GM21390 (cell line): Measurements from ENCODE around the gene CRTC2.
A peak's percentile ranks its signal among the peaks of the same experiment; 100 is the strongest.

ENCODE experiments used
- ATAC-seq: cut with Tn5 transposase; IDR thresholded peaks from one replicate; pipeline ENCODE4 v1.9.1; 2021; ENCODE audit not compliant: unreplicated experiment

Gene CRTC2

DNA sequence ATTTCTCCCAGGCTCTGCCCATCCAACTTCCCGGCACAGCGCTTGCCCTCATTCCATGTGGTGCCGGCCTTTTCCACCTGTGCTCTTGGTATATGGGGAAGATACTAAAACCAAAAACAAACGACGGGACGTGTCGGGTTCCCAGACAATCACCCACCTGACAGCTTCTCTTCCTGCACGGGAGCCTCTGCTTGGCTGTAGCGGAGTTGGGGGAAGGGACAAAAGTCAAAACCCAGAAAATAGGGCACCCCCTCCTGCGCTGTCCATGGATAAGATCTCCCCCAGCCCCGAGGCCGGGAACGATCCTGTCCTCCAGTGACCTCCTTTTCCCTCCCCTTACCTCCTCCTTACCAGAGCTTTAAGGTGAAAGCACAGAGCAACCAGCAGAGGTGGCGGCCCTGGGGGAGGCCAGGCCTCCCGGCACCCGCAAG lies 18.4 kb upstream of the CRTC2 start:
- no peak for ATAC-seq

DNA sequence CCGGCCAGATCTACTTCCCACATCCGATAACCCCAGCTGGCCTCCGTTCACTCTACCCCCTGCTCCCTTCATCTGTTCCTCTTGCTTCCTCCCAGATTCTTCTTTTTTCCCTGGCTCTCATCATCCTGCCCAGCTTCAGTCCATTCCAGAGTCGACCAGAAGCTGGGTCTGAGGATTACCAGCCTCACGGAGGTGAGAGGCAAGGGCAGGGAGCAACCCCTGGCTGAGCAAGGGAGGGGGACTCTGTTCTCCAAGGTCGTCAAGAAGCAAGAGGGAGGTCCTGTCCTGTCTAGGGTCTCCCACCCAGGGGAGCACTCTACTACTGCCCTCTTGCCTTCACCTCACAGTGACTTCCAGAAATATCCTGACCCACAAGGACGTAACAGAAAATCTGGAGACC lies 15.1 kb upstream of the CRTC2 start:
- no peak for ATAC-seq

DNA sequence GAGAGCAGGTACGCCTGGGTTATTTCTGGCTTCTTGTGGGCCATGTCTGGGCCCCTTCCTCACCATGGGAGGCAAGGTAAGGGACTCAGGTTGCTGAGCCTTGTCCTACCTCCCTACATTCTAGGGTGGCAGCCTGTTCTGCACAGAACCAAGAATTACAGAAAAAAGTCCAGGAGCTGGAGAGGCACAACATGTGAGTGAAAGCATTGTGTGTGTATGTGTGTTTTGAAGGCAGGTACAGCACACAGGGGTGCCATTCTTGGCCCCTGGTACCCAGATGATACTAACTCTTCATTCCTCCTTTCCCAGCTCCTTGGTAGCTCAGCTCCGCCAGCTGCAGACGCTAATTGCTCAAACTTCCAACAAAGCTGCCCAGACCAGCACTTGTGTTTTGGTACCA lies 14.7 kb upstream of the CRTC2 start:
- no peak for ATAC-seq

DNA sequence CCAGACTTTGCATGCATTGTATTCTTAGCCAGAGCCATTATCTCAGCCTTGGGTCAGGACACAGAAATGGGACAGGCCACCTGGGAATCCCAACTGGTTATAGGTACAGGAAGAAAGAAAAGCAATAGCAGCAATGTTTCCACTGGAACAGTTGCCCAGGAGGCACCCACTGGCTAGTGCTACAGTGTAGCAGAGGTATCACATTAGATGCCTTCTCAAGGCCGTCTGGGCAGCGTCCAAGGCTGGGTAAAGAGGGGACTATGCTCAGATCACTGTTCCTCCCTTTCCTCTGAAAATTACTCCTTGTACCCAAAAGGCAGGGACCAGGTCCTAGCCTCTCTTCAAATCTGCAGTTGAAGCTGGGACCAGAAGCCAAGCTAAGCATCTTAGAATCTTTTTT lies 11.9 kb upstream of the CRTC2 start:
- ATAC-seq, result no peak

DNA sequence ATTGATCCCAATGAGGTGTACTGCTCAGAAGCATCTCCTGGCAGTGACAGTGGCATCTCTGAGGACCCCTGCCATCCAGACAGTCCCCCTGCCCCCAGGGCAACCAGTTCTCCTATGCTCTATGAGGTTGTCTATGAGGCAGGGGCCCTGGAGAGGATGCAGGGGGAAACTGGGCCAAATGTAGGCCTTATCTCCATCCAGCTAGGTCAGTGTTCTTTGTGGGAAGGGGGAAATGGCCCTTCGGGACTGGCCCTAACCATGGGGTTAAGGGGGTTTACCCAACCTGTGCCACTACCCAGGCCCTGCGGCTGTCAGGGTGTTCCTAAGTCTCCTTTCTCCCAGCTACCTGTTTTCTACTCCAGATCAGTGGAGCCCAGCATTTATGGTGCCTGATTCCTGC lies 10.6 kb upstream of the CRTC2 start:
- ATAC-seq, result no peak

DNA sequence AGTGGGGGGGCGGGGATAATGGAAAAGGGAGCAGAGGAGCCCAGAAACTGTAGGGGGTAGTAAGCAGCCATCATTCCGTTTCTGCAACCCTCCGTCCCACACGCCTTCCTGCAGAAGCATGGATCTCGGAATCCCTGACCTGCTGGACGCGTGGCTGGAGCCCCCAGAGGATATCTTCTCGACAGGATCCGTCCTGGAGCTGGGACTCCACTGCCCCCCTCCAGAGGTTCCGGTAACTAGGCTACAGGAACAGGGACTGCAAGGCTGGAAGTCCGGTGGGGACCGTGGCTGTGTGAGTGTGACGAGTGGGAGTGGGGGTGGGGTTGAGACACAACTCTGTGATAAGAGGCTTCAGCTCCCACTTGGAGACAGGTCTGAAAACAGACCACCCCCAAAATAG lies 10.0 kb upstream of the CRTC2 start:
- ATAC-seq, result no peak

DNA sequence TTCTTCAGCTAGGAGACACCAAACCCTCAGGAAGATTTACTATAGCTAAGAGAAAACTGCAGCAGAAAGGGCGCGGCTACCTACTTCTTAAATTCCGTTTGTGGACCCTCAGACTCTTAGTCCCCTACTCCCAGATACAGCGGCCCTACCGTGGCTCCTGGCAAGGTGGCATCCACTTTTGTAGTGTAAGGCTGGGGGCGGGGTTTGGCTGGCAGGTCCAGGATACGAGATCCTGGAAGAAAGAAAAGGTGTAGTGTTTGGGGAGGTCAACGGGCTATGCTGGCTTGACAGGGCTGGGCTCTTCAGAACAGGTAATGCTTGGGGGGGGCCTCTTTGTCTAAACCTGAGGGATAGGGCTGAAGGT lies 9.6 kb upstream of the CRTC2 start:
- ATAC-seq, result no peak

DNA sequence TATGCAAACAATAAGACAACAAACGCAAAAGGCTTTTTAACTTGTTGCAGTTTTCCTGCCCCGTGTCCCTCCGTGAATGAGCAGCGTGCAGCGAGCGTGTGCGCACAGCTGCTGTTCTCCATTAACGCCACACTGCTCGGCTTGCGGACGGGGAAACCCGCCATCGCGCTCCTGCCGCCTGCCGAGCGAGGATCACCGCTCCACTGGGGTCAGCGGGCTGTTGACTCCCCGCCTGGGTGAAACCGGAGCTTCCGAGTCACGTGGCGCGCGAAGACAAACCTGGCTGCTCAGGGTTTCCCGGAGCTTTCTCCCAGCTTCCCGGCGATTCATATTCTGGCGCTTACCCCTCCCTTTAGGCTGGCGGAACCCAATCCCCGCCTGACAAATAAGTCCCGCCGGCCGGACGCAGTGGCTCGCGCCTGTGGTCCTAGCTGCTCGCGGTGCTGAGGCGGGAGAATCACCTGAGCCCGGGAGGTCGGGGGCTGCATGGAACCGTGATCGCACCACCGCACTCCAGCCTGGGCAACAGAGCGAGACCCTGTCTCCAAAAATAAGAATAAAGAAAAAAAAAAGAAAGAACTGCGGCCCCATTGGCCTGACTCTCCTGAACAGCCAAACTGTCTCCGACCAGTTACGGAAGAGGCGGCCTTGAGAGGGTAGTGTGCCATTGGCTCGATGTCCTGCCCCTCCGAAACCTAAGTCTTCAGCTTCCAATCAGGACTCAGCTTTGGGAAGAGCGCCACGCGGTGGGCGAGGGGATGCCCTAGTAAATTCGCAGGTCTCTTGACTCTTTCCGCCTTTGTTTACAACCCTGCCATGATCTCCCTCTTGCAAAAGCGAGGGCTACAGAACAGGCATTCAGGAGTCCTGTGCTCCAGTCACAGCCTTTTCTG lies 8.9 kb upstream of the CRTC2 start, which contains the start of gene CREB3L4:
Gene CREB3L4 (plus strand): TSS at position 796 of the 893 bp plus-strand sequence. CDS start 624 bp downstream, outside the sequence.
- ATAC-seq, result peak; percentile 61

DNA sequence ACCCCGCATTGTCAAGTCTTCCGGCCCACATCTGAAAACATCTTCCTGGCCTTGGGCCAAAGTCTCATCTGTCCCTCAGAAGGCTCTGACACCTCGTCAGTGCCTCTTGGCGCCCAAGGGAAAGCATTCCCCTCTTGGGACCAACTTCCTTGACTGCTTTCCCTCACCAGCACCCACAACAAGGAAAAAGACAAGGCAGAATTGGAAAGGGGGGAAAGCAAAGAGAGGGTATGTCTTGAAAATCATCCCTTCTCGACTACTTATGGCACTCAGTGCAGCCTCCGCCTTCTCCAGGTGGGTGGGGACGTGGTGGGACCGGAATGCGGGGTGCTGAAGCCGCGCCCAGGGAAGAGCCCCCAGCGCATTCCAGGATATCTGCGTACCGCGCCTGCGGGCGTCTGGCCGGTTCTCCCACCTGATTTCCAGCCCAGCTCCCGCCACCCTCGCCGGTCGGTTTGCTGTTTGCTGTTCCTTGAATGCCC lies 5.5 kb upstream of the CRTC2 start:
- no peak for ATAC-seq

DNA sequence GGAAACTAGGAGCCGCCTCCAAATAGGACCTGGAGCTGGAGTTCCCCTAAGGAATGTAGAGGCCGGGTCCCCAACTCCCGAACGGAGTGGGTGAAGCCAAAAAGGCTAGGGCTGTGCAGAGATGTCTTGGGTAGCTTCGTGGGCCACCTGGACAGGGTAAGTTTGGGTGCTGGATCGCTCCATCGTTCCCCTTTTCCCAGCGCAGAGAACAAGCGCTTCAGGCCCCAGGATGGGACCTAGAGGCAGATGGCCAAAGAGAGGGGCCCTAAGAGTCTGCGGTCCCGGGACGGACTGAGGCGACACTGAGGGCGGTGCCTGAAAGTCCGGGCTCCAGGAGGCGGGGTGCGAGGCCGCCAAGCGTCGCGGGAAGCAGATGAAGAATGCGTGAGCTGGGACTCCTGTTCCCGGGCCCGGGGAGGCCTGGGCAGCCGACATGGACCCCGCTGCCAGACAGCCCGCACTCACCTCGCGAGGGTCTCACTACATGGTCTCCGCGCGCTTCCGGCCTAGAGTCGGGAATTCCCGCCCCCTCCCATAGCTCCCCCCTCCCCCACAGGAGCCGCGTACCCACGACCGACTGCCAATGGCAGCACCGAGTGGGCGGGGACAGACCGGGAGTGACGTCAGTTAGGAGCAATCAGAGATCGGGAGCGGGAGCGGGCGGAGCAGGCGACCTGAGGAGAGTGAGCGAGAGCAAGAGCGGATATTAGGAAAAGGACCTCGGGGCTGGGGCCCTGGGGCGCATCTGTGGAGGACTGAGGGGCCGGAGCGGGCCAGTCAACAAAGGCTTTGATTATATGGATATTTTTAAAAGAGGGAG lies 4.8 kb upstream of the CRTC2 start, which contains the start of gene SLC39A1:
Gene SLC39A1 (minus strand): TSS at position 508 of the 820 bp plus-strand sequence. CDS start 822 bp downstream, outside the sequence.
- peak; percentile 43 for ATAC-seq

DNA sequence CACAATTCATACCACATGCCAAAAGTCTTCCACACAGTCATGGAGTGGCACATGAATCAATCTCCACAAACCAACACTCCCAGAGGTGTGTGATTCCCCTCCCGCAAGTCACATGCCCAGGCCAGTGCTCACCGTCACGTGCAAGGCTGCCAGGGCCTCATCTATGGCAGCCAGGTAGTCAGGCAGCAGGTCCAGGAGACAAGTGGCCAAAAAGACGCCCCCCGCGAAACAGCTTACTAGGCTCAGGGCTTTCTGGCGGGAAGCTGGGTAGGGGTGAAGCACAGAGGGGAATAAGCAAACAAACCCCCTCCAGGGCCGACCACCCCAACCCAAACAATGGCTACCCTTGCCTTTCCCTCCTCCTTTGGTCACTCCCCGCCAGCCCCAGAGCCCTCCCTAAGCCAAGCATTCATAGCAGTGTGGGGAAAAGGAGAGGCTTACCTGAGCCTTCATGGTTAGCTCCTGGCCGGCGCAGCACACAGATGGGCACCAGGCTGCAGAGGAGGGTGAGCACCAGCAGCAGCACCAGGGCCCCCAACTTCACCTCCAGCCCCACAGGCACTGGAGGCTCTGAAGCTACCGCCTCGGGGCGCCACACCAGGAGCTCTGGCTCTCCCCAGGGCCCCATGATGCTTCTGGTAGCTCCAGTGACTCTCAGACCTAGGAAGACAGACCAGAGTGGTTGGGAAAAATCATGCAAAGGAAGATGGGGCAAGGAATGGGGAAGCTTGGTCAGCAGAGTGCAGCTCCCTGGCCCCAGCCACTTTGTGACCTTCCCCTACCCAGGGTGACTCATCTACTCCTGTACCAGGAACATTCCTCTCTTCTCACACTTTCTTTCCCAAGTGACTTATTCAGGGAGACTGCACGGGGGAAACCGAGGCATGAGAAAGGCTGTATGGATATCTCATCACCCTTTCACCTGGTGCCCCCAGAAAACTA lies 3.9 kb upstream of the CRTC2 start:
- ATAC-seq, result no peak

DNA sequence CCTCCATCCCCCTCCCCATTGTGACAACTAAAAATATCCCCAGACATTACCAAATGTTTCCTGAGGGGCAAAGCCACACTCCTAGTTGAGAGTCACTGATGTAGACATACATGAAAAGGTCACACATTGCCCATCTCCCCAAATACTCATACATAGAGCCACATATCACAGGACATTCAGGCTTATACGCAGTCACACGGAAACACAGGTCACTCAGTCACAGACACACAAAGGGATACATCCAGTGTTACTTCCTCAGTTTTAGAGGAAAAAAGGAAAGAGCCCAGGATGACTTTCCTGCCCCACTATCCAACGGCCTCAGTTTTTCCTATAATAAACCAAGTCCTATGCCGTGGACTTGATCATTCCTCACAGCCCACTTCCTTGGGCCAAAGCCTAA lies 3.0 kb upstream of the CRTC2 start:
- ATAC-seq, result no peak

DNA sequence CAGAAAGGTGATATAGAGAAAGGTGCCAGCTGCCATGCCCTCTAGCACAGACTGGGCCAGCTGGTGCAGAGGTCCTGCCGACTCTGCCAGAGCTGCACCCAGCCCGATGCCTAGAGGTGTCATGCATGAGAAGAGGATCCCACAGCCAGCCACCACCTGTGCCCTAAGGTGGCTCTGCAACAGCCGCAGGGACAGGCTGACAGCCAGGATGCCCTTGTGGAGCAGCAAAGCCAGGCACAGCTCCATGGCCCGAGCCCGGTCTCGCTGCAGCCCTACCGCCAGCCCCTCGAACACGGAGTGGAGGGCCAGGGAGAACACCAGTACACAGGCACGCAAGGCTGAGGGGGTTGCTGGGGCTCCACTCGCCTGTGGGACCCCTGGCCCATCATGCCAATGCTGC lies 1.8 kb upstream of the CRTC2 start:
- no peak for ATAC-seq

DNA sequence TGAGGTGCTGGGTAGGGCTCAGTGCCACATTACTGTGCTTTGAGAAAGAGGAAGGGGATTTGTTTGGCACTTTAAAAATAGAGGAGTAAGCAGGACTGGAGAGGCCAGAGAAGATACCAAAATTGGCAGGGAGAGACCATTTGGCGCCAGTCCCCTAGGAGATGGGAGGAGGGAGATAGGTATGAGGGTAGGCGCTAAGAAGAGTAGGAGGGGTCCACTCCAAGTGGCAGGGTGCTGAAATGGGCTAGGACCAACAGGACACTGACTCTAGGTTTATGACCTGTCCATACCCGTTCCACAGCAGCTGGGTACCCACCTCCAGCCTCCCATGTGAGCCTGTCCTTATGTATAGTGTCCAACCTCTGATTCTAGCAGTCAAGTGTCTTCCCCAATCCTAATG lies 1.0 kb upstream of the CRTC2 start:
- ATAC-seq, result no peak

DNA sequence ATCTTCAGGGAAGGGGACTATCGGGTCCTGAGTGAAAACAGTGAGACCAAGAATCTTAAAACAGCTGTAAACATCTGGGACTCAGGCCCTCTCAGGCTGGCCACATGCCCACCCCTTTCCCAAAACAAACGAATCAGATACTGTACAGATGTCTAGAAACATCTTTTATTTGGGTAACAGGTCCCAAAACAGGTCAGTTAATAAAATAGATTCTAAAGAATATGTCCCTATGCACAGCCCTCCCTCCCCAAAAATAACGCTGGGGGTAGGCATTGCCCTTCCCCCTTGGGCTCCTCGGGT lies 499 bp upstream of the CRTC2 start:
- no peak for ATAC-seq

DNA sequence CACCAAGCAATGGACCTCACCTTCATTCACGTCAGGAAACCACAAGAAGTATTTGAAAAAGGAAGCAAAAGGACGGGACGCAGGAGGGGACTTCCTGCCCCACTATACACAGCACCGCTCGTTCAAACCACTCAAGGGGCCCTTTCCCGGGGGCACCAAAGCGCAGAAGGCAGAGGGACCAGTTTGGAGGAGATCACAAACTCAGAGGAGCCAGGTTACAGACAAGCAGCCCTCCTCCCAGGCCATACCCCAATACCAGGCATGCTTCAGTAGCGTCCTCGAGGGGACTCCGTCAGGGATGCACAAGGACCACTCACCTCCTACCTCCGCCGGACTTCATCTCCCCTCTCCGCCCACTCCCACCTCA lies 685 bp downstream of the CRTC2 start:
- peak; percentile 22 for ATAC-seq

DNA sequence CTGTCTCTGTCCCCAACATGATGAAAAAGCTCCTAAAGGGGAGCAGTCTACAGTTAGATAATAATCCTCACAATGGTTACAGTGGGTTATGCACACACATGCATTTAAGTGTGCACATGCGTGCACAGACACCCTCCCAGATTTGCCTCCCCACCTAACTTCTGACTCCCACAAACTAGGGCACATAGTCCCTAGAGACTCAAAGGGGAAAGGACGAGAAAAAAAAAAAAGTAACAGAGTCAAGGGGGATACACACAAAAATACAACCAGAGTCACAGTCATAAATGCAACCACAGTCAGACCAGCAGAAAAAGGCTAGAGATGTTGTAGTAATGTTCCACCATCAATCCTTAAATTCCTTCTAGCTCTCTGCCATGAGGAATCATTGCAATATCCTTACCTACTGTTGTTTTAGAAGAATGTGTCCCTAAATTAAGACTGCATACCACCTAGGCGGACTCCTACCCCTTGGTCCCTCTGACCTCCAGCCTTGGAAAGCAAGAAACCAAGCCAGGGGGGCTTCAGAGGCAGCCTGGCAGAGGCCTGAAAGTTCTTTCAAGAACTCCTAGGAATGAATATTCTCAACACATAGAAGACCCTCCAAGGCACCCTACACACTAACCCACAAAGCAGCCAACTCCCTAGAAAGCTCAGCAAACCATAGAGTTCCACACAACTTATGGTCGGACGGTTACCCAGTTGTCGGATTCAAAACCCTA lies 1.3 kb downstream of the CRTC2 start:
- ATAC-seq, result no peak

DNA sequence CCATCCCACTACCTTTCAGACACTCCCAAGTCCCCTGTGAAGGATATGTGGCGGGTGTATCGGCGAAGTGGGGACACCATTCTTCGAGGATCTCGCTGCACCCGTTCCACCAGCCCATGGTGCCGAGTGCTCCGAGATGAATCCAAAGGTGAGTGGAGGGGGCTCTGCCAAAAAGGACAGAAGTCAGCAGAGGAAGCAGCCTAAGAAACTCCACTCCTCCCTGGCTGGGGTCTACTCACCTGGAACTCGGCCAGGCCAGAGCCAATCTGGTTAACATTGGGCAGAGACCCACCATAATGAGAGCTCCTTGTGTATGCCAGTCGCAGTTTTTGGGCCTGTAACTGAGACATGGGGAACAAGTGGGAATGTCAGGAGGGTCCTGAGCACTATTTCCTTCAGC lies 3.6 kb downstream of the CRTC2 start:
- no peak for ATAC-seq

DNA sequence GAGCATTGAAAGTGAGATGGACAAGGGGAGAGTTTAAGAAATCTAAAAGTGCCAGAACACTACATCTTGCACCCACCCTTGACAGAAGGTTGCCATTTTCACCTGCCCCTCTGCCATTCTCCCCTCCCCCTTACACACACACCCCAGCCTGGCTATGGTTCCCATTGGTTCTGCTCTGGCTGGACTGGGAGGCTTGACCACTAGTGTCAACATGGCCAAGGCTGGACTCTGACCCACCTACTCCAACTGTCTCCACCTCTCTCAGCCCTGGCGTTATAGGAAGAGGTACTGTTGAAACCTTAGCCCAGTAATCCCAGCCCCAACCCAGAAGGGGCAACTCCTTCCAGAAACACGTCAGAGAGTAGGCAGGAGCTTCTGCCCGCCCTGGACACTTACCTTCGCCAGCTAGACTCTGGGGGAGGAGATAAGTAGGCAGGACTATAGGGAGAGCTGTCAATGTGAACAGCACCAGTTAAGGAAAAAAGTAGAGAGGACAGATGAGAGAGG lies 4.5 kb downstream of the CRTC2 start:
- ATAC-seq, result no peak

DNA sequence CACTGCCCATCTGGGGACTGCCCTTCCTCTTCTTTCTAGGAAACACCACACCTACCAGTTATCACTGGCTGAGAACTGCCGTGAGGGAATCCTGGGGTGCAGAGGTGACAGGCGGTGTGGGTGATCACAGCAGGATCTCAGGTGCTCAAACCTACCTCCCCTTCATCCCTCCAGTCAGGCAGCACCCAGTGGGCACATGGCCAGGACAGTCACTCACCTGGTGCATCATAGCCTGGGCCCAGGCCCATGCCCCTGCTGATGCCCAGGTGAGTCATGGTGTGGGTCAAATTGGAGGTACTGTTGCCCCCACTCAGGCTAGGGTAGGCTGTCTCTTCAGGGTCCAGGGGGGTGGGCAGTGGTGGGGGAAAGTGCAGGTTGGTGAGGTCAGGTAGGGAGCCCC lies 6.6 kb downstream of the CRTC2 start:
- no peak for ATAC-seq
